ENCODE results near the gene UBTD1.

UBTD1 gene

DNA sequence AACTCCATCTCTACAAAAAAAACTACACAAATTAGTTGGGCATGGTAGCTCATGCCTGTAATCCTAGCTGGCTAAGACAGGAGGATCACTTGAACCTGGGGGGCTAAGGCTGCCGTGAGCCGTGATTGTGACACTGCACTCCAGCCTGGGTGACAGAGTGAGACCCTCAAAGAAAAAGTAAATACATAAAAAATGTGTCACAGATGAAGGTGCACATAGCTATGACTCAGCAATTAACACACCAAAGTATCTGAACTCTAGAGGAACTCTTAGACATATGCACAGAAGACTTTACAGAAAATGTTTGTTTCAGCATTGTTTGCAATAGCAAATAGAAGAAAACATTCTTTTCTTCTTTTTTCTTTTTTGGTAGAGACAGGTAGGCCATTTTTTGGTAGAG, 99.1 kb downstream of the UBTD1 start:
- no peaks in the 10 kb centered on the region for H3K27me3 Mint-ChIP-seq (ENCODE audit: low read depth)
- no peak overlapping the region for H3K4me3 Mint-ChIP-seq
- H3K9me3 Mint-ChIP-seq: no peaks in the 10 kb centered on the region
- no peak overlapping the region for H3K27ac Mint-ChIP-seq
- no peaks in the 10 kb centered on the region for H3K36me3 Mint-ChIP-seq (ENCODE audit: low read depth)
- no peaks in the 10 kb centered on the region for H3K4me1 Mint-ChIP-seq (ENCODE audit: low read depth)

DNA sequence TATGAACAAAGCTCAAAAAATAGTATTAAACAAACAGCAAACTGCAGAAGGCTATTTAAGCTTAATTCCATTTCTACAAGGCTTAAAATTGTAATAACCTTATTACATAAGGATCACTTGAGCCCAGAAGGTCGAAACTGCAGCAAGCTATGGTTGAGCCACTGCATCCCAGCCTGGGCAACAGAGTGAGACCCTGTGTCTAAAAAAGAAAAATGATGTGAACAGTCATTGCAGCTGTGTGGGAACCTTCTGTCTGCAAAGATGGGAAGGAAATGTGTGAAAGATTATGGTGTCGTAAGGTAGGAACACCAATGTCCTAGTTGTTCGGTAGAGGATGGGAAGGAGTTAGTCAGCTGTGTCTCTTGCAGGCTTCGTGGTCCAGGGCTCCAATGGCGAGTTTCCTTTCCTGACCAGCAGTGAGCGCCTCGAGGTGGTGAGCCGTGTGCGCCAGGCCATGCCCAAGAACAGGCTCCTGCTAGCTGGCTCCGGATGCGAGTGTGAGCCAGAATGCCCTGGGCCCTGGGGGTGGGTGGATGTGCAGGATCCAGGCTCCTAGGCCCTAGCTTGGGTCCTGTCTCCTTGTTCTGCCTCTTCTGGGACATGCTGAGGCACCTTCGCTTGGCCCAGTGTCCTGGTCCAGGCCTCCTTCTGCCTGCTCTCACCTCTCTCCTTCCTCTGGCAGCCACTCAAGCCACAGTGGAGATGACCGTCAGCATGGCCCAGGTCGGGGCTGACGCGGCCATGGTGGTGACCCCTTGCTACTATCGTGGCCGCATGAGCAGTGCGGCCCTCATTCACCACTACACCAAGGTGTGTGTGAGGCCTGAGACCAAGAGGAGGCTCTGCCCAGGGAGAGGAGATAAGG, 99.9 kb downstream of the UBTD1 start:
- Mint-ChIP-seq H3K4me3 (no peak overlapping the region), H3K36me3 (ENCODE audit: low read depth) (no peaks in the 10 kb centered on the region), H3K9me3 (no peaks in the 10 kb centered on the region), H3K27ac (no peak overlapping the region), H3K4me1 (ENCODE audit: low read depth) (no peaks in the 10 kb centered on the region), H3K27me3 (ENCODE audit: low read depth) (no peaks in the 10 kb centered on the region)

DNA sequence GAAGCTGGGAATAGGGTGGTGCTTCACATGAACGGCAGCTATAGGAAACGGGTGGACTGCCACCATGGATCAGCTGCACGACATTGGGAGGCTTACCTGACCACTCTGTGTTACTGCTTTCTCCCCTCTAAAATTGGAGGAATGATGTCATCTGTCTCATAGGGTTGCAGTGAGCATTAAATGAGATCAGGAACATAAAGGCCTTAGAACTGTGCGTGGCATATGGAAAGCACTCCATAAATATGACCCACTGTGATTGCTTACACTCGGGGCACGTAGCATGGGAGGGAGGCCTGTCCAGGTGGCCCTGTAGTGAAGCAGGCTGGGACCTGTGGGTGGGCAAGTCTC, 100.5 kb downstream of the UBTD1 start:
- Mint-ChIP-seq H3K36me3 (ENCODE audit: low read depth) (no peaks in the 10 kb centered on the region), H3K27me3 (ENCODE audit: low read depth) (no peaks in the 10 kb centered on the region), H3K27ac (no peak overlapping the region), H3K9me3 (no peaks in the 10 kb centered on the region), H3K4me1 (ENCODE audit: low read depth) (no peaks in the 10 kb centered on the region), H3K4me3 (no peak overlapping the region)

DNA sequence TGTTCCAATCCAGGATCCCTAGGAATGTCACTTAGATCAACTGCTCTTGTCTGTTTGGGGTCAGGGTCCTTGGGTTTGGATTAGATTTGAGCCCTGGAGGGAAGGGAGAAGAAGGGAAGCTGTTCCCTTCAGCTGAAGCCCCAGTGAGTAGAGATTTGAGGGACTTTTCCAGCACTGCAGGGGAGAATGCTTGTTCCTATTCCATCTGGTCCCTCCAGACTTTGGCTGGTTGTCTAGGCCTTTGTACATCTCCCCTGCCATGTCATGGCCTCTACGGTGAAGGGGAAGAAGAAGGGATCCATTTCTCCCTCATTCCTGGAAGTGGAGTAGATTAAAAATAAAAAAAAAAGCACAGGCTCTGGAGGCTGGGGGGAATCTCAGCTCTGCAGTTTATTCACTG, 101.9 kb downstream of the UBTD1 start:
- Mint-ChIP-seq H3K36me3 (ENCODE audit: low read depth) (no peaks in the 10 kb centered on the region), H3K27me3 (ENCODE audit: low read depth) (no peaks in the 10 kb centered on the region), H3K27ac (no peak overlapping the region), H3K9me3 (no peaks in the 10 kb centered on the region), H3K4me1 (ENCODE audit: low read depth) (no peaks in the 10 kb centered on the region), H3K4me3 (no peak overlapping the region)

DNA sequence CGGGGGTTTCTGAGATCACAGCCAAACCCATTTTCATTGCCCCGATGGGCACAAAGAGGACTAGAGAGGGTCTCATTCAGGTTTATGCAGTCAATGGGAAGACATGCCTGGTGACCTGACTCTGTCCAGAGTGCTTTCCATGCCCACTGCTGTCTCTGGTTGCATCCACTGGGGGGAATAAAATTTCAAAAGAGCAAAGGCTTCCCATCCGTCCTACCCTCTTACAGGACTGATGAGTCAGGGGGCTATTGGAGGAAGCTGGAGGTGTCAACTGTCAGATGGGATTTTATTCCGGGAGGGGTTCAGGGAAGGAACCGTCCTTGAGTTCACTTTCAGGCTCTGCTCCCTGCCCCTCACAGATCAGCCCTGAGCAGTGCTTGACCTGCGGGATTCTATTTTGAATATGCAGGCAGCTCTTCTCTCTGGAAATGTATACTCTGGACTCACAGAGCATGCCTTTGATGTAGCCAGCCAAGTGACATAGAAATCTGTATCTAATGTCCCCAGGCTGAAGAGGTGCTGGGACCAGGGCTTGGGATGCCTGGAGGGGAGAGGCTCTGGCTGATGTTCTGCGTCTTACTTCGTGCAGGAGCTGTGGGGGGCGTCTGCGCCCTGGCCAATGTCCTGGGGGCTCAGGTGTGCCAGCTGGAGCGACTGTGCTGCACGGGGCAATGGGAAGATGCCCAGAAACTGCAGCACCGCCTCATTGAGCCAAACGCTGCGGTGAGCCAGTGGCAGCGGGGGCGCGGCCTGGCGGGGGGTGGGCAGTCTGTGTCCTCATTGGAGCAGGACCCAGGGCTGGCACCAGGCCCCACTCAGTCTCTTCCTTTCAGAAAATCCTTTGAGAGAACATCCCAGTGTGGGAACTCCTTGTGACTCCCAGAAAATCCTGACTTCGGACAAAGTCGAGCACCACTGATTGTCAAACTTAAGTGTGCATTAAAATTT, 102.8 kb downstream of the UBTD1 start:
- no peaks in the 10 kb centered on the region for H3K4me1 Mint-ChIP-seq (ENCODE audit: low read depth)
- H3K27me3 Mint-ChIP-seq (ENCODE audit: low read depth): no peaks in the 10 kb centered on the region
- no peak overlapping the region for H3K27ac Mint-ChIP-seq
- no peaks in the 10 kb centered on the region for H3K36me3 Mint-ChIP-seq (ENCODE audit: low read depth)
- no peak overlapping the region for H3K4me3 Mint-ChIP-seq
- H3K9me3 Mint-ChIP-seq: no peaks in the 10 kb centered on the region

DNA sequence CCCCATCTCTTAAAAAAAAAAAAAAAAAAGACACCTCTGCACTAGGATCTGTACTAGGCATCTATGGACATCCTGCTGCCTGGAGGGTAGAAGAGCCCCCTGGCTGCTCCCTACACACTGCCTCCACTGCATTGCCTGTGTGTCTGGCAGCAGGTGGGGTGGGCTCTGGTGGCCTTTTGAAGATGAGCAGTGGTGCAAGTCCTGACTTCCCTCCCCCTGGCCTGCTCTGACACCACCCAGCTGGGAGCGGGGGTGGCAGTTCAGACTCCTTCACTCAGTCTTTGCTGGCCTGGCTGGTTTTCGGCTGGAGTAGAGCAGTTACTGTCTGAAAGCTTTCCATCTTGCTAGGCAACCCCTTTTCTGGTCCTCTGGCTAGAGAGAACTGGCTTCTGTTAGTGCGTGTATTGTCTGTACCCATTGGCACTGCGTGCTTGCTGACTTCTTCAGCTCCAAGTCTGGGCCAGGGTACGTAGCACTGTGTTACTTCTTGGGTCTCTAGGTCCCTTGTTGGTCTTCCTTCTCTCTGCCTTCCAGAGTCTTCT, 108.4 kb downstream of the UBTD1 start:
- H3K4me3 Mint-ChIP-seq: no peak overlapping the region
- no peaks in the 10 kb centered on the region for H3K27me3 Mint-ChIP-seq (ENCODE audit: low read depth)
- H3K27ac Mint-ChIP-seq: no peak overlapping the region

DNA sequence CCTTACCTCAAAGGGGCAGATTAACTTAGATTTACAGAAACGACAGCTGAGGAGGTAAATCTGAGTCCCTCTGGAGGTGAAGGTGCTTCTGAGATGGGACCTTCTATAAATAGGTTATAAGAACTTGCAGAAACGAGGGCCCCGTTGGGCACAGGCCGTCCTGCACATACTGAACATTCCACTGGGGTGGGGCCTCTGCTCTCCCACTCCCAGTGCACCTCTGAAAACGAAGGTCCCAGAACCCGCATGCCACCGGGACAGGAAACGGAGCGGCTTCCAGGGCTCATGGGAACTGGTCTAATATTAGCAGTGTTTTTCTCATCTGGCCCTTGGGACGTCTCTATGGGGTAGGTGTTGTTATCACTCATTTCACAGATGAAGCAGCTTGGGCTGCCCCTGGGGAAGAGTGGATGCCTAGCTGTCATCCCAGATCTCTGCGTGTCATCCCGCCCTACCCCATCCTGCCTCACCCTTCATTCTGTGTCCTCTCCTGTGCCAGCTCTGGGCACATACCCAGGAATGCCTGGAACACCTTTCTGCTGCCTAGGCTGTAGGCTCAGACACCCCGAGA, 110.4 kb downstream of the UBTD1 start:
- Mint-ChIP-seq H3K4me3 (no peak overlapping the region), H3K27me3 (ENCODE audit: low read depth) (no peaks in the 10 kb centered on the region), H3K9me3 (no peaks in the 10 kb centered on the region), H3K27ac (no peak overlapping the region), H3K36me3 (ENCODE audit: low read depth) (no peaks in the 10 kb centered on the region), H3K4me1 (ENCODE audit: low read depth) (no peaks in the 10 kb centered on the region)

More for the DNA sequence above, 108.4 kb downstream of the UBTD1 start:
- no peaks in the 10 kb centered on the region for H3K9me3 Mint-ChIP-seq
- H3K36me3 Mint-ChIP-seq (ENCODE audit: low read depth): no peaks in the 10 kb centered on the region
- H3K4me1 Mint-ChIP-seq (ENCODE audit: low read depth): no peaks in the 10 kb centered on the region

DNA sequence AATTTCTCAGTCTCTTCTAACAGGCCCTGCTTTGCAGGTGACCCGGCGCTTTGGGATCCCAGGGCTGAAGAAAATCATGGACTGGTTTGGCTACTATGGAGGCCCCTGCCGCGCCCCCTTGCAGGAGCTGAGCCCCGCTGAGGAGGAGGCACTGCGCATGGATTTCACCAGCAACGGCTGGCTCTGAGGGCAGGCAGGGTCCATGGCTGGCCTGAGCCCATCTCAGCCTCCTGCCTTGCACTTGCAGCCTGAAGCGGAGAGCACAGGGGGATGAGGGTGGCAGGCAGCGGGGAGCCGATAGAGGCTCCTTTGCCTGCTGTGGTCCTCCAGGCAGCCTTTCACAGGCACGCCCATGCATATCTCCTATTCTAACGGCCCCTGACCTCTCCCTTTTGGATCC, 112.7 kb downstream of the UBTD1 start:
- Mint-ChIP-seq H3K4me3 (no peak overlapping the region), H3K27me3 (ENCODE audit: low read depth) (no peaks in the 10 kb centered on the region), H3K9me3 (no peaks in the 10 kb centered on the region), H3K36me3 (ENCODE audit: low read depth) (no peaks in the 10 kb centered on the region), H3K27ac (no peak overlapping the region), H3K4me1 (ENCODE audit: low read depth) (no peaks in the 10 kb centered on the region)

DNA sequence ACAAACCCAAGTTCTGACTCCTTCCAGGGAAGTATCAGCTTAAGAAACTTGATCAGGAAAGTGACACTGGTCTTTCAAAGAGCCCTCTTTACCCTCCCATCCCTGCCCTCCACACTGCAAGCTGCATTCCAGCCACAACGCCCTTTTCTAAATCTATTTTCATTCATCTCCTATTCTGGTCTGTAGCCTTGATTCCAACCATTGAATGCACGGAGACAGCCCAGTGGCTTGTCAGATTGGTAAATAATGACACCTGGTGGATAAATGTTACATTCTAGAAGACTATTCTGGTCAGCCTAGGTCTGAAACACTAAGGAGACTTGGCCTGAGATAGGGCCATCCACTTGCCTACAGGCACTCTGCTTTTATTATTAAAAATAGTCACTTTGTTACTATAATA, 113.7 kb downstream of the UBTD1 start:
- Mint-ChIP-seq H3K4me1 (ENCODE audit: low read depth) (no peaks in the 10 kb centered on the region), H3K9me3 (no peaks in the 10 kb centered on the region), H3K27me3 (ENCODE audit: low read depth) (no peaks in the 10 kb centered on the region), H3K27ac (no peak overlapping the region), H3K36me3 (ENCODE audit: low read depth) (no peaks in the 10 kb centered on the region), H3K4me3 (no peak overlapping the region)

DNA sequence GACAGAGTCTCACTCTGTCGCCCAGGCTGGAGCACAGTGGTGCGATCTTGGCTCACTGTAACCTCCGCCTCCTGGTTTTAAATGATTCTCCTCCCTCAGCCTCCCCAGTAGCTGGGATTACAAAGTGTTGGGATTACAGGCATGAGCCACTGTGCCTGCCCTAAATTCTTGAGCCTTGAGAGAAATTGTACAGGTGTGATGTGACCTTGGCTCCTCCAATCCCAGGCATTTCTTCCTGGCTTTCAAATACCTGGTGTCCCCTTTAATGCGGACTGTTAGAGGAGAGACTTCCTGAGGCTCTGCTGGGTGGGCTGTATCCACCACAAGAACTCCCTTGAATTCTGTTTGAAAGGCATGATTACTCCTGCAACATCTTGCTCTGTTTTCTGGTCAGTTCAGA, 119.6 kb downstream of the UBTD1 start:
- no peaks in the 10 kb centered on the region for H3K36me3 Mint-ChIP-seq (ENCODE audit: low read depth)
- H3K4me3 Mint-ChIP-seq: no peak overlapping the region
- no peak overlapping the region for H3K27ac Mint-ChIP-seq
- no peaks in the 10 kb centered on the region for H3K4me1 Mint-ChIP-seq (ENCODE audit: low read depth)
- no peaks in the 10 kb centered on the region for H3K9me3 Mint-ChIP-seq
- H3K27me3 Mint-ChIP-seq (ENCODE audit: low read depth): no peaks in the 10 kb centered on the region

DNA sequence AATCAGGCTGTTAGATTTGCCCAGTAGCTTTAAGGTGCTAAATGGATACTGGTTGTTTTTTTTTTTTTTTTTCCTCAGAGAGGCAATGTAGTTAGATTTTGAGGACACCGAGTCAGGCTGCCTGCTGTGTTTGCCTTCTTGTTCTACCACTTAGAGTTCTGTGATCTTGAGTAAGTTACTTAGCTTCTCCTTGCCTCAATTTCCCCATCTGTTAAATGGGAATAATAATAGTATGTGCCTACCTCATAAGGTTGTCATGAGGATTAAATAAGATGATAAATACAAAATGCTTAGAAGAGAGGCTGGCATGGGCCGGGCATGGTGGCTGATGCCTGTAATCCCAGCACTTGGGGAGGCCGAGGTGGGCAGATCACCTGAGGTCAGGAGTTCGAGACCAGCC, 120.0 kb downstream of the UBTD1 start:
- H3K36me3 Mint-ChIP-seq (ENCODE audit: low read depth): no peaks in the 10 kb centered on the region
- no peaks in the 10 kb centered on the region for H3K9me3 Mint-ChIP-seq
- H3K27ac Mint-ChIP-seq: no peak overlapping the region
- no peaks in the 10 kb centered on the region for H3K4me1 Mint-ChIP-seq (ENCODE audit: low read depth)
- no peak overlapping the region for H3K4me3 Mint-ChIP-seq
- no peaks in the 10 kb centered on the region for H3K27me3 Mint-ChIP-seq (ENCODE audit: low read depth)
